Panc1 (cell line): Measurements from ENCODE around the gene ADAM23. TPM values are rescaled to one million over a fixed set of nuclear protein-coding genes. Genes with fewer than 3 reads are reported as not detected.

Experiments used
- ATAC-seq: fragments of 200-7000 bp; cut with Tn5 transposase; 2 replicates; pipeline ENCODE4 v1.9.1; 2020; ENCODE audit warnings: mild to moderate bottlenecking, moderate library complexity
- BruUV-seq: library from RNA; stranded (reverse); fragments of 400-500 nt; replicated peaks from 2 replicates; lab custom pipeline; 2021; lab: Mats Ljungman, UMichigan
- CTCF ChIA-PET: fragments of 300-600 bp; sonication (Branson Sonifier 250); formaldehyde crosslinking; loops from one replicate; lab custom pipeline; 2022; ENCODE audit warnings: antibody characterized with exemption; lab: Charles Lee
- POLR2A ChIA-PET: fragments of 300-600 bp; sonication (Branson Sonifier 250); formaldehyde crosslinking; loops from one replicate; lab custom pipeline; 2022; ENCODE audit warnings: antibody characterized with exemption; lab: Charles Lee
- DNase-seq: peaks from one replicate; pipeline ENCODE4 v3.0.0-alpha.2; 2010; ENCODE audit warnings: low read depth, low spot score
- H3K27ac ChIP-seq: 2 replicates; pipeline ENCODE4 v1.5.1; 2011; ENCODE audit warnings: mild to moderate bottlenecking, low read length, inconsistent platforms
- H3K27me3 ChIP-seq: fragments of 200-500 bp; sonication (Bioruptor generic); 2 replicates; pipeline ENCODE4 v1.6.0; 2014; ENCODE audit warnings: low read length, inconsistent platforms; ENCODE audit not compliant: control insufficient read depth, insufficient read depth
- H3K36me3 ChIP-seq: fragments of 200-500 bp; sonication (Bioruptor generic); 2 replicates; pipeline ENCODE4 v1.5.1; 2014; ENCODE audit warnings: inconsistent platforms, mild to moderate bottlenecking, low read length, moderate library complexity; ENCODE audit not compliant: control insufficient read depth, insufficient read depth
- H3K4me1 ChIP-seq: 2 replicates; pipeline ENCODE4 v1.5.1; 2011; ENCODE audit warnings: inconsistent platforms, mild to moderate bottlenecking, low read length, moderate library complexity; ENCODE audit not compliant: control insufficient read depth, insufficient read depth
- H3K4me3 ChIP-seq, 2 experiments: 2 replicates each; pipeline ENCODE4 v1.5.1; 2011 to 2012; ENCODE audit warnings: low read depth in 2 of 2, low read length in 2 of 2, mild to moderate bottlenecking in 2 of 2, inconsistent platforms in 1 of 2, moderate library complexity in 1 of 2
- H3K9me3 ChIP-seq: fragments of 200-500 bp; sonication (Bioruptor generic); 2 replicates; pipeline ENCODE4 v1.5.1; 2014; ENCODE audit warnings: low read depth, mild to moderate bottlenecking, inconsistent platforms, low read length, moderate library complexity; ENCODE audit not compliant: control insufficient read depth, insufficient read depth
- POLR2AphosphoS5 ChIP-seq: IDR thresholded peaks from 2 replicates; pipeline ENCODE4 v1.6.1; 2012; ENCODE audit warnings: mild to moderate bottlenecking, low read depth, low read length, moderate library complexity
- SIN3A ChIP-seq: IDR thresholded peaks from 2 replicates; pipeline ENCODE4 v1.6.1; 2012; ENCODE audit warnings: low read depth, mild to moderate bottlenecking, low read length, moderate library complexity, borderline replicate concordance; ENCODE audit not compliant: insufficient read depth
- TCF7L2 ChIP-seq: IDR thresholded peaks from 2 replicates; pipeline ENCODE4 v1.6.1; 2011; ENCODE audit warnings: mild to moderate bottlenecking, low read depth, low read length, inconsistent platforms
- in situ Hi-C: cut with HindIII; loops from 2 replicates; pipeline ENCODE4 v1.10.0; 2016; ENCODE audit warnings: low sequenced_read_pairs, low pct_unique_long_range_greater_than_20kb
- intact Hi-C: fragments of 100-400 bp; cut with micrococcal nuclease; formaldehyde crosslinking; loops from one replicate; pipeline ENCODE4 v1.10.0; 2022; ENCODE audit not compliant: unreplicated experiment
- total RNA-seq: library from RNA; stranded (reverse); gene quantifications from one replicate; pipeline ENCODE4 v1.2.1, GENCODE V29; 2021; ENCODE audit not compliant: unreplicated experiment
- TF ChIP-seq, protein P1 (sequence below): fragments of 450-650 bp; IDR thresholded peaks from 2 replicates; pipeline ENCODE4 v1.5.1; 2017; ENCODE audit warnings: mild to moderate bottlenecking
- TF ChIP-seq, protein P2 (sequence below), 2 experiments: IDR thresholded peaks; 2 replicates each; pipeline ENCODE4 v1.6.1; 2011 to 2012; ENCODE audit warnings: low read depth in 2 of 2, control low read depth in 1 of 2, low read length in 1 of 2, mild to moderate bottlenecking in 1 of 2, moderate library complexity in 1 of 2; ENCODE audit not compliant: insufficient read depth in 1 of 2

ADAM23 gene
- total RNA-seq, 1 experiment from 2014 or later, result 0.18 TPM

- BruUV-seq, result no TSS peak
- ATAC-seq (no peak), DNase-seq (no peak)
- in situ Hi-C loops (no loop called here), intact Hi-C loops (loop anchor here (10.0 kb wide), 2 partner anchors 116 to 164 kb away; no protein-coding TSS in a partner anchor)
- Histone ChIP-seq H3K27ac (no peak overlapping the region), H3K36me3 (no peaks in the 10 kb centered on the region), H3K27me3 (0 out of 2 replicates have a peak, but pooled peaks cover 2% of the 10 kb centered on the region), H3K4me3 (no peak overlapping the region), H3K4me1 (no peaks in the 10 kb centered on the region), H3K9me3 (no peaks in the 10 kb centered on the region)
- ChIA-PET POLR2A (interaction anchor here (0.7 kb wide), 1 partner anchor 37 kb away, joined by 3 read pairs; no protein-coding TSS in a partner anchor), CTCF (interaction anchor here (0.5 kb wide), 1 partner anchor 309 kb away, joined by 5 read pairs; no protein-coding TSS in a partner anchor)
- TF ChIP-seq TCF7L2 (no peak), SIN3A (no peak), POLR2AphosphoS5 (no peak)
- TF ChIP-seq, protein P1, sequence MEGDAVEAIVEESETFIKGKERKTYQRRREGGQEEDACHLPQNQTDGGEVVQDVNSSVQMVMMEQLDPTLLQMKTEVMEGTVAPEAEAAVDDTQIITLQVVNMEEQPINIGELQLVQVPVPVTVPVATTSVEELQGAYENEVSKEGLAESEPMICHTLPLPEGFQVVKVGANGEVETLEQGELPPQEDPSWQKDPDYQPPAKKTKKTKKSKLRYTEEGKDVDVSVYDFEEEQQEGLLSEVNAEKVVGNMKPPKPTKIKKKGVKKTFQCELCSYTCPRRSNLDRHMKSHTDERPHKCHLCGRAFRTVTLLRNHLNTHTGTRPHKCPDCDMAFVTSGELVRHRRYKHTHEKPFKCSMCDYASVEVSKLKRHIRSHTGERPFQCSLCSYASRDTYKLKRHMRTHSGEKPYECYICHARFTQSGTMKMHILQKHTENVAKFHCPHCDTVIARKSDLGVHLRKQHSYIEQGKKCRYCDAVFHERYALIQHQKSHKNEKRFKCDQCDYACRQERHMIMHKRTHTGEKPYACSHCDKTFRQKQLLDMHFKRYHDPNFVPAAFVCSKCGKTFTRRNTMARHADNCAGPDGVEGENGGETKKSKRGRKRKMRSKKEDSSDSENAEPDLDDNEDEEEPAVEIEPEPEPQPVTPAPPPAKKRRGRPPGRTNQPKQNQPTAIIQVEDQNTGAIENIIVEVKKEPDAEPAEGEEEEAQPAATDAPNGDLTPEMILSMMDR, result no peak
- TF ChIP-seq, protein P2, sequence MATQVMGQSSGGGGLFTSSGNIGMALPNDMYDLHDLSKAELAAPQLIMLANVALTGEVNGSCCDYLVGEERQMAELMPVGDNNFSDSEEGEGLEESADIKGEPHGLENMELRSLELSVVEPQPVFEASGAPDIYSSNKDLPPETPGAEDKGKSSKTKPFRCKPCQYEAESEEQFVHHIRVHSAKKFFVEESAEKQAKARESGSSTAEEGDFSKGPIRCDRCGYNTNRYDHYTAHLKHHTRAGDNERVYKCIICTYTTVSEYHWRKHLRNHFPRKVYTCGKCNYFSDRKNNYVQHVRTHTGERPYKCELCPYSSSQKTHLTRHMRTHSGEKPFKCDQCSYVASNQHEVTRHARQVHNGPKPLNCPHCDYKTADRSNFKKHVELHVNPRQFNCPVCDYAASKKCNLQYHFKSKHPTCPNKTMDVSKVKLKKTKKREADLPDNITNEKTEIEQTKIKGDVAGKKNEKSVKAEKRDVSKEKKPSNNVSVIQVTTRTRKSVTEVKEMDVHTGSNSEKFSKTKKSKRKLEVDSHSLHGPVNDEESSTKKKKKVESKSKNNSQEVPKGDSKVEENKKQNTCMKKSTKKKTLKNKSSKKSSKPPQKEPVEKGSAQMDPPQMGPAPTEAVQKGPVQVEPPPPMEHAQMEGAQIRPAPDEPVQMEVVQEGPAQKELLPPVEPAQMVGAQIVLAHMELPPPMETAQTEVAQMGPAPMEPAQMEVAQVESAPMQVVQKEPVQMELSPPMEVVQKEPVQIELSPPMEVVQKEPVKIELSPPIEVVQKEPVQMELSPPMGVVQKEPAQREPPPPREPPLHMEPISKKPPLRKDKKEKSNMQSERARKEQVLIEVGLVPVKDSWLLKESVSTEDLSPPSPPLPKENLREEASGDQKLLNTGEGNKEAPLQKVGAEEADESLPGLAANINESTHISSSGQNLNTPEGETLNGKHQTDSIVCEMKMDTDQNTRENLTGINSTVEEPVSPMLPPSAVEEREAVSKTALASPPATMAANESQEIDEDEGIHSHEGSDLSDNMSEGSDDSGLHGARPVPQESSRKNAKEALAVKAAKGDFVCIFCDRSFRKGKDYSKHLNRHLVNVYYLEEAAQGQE (IDR thresholded peaks at IDR 0.05; ENCODE audit: insufficient read depth in 1 of 2, low read depth in 2 of 2, low read length in 1 of 2), result no peak
Observed at GRCh38 chr2:206558492-206558891, 115.2 kb downstream of the ADAM23 start.

DNA sequence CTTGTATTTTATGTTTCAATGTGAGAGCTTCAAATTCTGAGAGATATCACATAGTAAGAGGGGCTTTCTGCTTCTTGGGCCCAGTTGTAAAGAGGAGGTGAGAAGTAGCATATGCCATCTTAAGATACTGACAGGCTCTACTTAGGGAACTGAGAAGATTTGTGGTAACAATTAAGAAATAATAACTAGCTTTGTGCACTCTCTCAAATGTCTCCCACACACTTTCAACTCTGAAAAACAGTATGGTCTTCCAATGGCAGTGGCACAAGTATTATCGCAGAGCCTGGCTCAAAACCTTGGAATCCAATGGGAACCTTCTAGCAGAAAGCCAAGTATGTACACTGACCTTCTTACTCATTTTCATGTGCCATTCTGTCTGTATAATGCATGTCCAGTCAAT, 118.6 kb downstream of the ADAM23 start:
- Histone ChIP-seq H3K9me3 (no peaks in the 10 kb centered on the region), H3K4me1 (no peaks in the 10 kb centered on the region), H3K27ac (no peak overlapping the region), H3K36me3 (no peaks in the 10 kb centered on the region), H3K27me3 (0 out of 2 replicates have a peak, but pooled peaks cover 2% of the 10 kb centered on the region), H3K4me3 (no peak overlapping the region)
- ATAC-seq, result no peak
- TF ChIP-seq POLR2AphosphoS5, result no peak
- no peak for TF ChIP-seq SIN3A
- TF ChIP-seq, protein P2 (IDR thresholded peaks at IDR 0.05; ENCODE audit: insufficient read depth in 1 of 2, low read depth in 2 of 2, low read length in 1 of 2), result no peak
- TF ChIP-seq TCF7L2, result no peak
- TF ChIP-seq, protein P1, result no peak
- ChIA-PET CTCF (no interaction called here), POLR2A (no interaction called here)
- in situ Hi-C loops (no loop called here), intact Hi-C loops (no loop called here)
- no peak for DNase-seq
- BruUV-seq, result no TSS peak
